HG02970 (cell line): ENCODE results near the gene XXYLT1.

ENCODE experiments used
- ATAC-seq: cut with Tn5 transposase; IDR thresholded peaks from one replicate; pipeline ENCODE4 v1.9.1; 2021; ENCODE audit warnings: mild to moderate bottlenecking, moderate library complexity, moderate number of reproducible peaks; ENCODE audit not compliant: unreplicated experiment, low FRiP score

Gene XXYLT1

GRCh38 chr3:195019335-195019734 is 251.6 kb downstream of the XXYLT1 start:
- ATAC-seq: no peak
